CD4-positive, alpha-beta T cell treated with Interleukin-6 for 4 hours (primary cell): Measurements from ENCODE around the gene POU2F2.
"Not testable (repeated sequence)": the region's sequence is repeated elsewhere in the genome, so short reads cannot be mapped to it uniquely, and the experiment has no call there.

ENCODE experiments used
- DNase-seq: peaks from one replicate; pipeline ENCODE4 v3.0.0-alpha.2; 2020; ENCODE audit warnings: mixed read lengths

POU2F2 gene

GRCh38 chr19:42124386-42124901 lies 7.8 kb downstream of the POU2F2 start:
- DNase-seq: no peak

GRCh38 chr19:42123765-42124164 lies 8.5 kb downstream of the POU2F2 start:
- no peak for DNase-seq

- peak; percentile 53 for DNase-seq
Measured at GRCh38 chr19:42122691-42123607, 9.3 kb downstream of the POU2F2 start.

GRCh38 chr19:42121656-42122069 lies 10.6 kb downstream of the POU2F2 start:
- DNase-seq: peak; percentile 93

DNA sequence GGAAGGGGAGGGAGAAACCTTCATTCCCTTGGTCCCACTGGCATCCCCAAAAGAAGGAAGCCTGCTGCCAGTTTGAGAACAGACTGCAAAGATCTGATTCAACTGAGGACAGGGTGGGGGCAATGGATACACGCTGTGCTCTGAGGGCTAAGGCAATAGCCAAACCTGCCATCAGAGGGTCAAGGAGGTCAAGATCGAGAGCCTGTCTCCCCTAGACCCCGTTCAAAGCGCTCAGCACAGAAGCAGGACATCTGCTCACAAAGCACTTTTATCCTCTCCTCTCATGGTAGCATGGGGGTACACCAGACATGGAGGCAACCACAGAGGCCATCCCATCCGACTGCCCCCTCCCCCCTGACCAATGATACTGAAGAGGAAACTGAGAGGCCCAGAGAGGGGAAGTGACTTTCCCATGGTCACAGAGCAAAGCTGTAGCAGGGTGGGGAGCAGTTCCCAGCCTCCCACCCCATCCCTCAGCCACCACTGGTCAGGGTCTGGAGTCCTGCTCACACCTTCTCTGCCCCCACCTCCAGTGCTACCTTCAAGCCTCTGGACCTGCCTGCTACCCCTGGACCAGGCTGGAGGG lies 11.1 kb downstream of the POU2F2 start:
- DNase-seq: no peak

DNA sequence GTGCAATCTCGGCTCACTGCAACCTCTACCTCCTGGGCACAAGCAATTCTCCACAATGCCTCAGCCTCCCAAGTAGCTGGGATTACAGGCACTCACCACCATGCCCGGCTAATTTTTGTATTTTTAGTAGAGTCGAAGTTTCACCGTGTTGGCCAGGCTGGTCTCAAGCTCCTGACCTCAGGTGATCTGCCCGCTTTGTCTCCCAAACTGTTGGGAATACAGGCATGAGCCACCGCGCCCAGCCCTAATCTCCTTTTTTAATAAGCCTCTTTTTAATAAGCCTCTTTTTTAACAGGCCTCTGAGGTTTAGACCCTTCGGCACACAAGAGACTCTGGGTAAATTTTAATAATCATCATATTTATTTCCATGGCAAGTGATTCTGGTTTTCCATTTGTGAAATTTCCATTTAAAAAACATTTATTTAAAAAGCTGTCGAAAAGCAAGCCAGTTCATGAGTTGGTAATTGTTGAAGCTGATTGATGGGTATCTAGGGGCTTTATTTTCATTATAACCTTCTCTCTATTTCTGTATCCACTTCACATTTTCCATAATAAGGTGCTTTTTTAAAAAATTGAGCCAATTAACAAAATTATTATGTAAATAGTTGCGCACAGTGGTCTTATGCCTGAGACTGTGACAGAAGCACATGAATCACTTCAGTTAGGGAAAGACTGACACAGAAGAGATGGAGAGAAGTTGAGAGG lies 11.8 kb downstream of the POU2F2 start:
- no peak for DNase-seq

DNA sequence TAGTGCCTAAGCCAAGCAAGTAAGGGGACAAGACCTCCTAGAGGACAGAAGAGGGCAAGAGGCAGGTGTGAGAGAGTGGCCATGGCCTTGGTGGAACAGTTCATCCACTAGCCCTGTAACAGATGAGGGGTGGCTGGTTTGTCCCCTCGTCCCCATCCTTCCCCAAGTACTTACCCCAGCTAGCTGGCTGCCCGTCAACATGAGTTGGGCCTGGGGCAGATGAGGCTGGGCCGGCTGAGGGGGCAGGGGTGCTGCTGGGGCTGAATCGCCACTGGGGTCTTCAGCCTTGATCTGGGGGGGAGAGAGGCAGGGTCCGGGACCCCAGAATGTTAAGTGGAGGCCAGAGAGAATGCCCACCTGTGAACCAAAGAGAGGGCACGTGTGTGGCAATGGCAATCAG lies 15.2 kb downstream of the POU2F2 start:
- DNase-seq: no peak

GRCh38 chr19:42116308-42117075 lies 15.8 kb downstream of the POU2F2 start:
- no peak for DNase-seq

- no peak for DNase-seq
Measured at GRCh38 chr19:42115705-42116104, 16.5 kb downstream of the POU2F2 start.

DNA sequence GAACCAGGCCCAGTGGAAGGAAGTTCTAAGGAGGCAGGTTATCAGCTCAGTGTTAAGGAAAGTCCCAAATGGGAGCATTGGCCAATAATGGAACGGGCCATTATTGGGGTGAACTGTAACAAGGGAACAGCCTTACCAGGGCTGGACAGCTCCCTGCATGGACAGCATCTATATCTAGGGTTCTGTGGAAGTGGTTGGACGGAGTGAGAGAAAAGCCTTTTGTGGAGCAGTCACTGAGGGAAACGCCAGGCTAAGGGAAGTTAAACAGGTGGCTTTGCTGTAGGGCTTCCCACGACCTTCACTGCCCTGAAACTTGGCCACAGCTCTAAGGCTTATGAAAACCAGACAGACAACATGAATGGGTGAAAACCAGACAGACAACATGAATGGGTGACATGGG lies 17.0 kb downstream of the POU2F2 start:
- DNase-seq: no peak

GRCh38 chr19:42114412-42114811 lies 17.8 kb downstream of the POU2F2 start:
- DNase-seq: no peak

- no peak for DNase-seq
Measured at GRCh38 chr19:42113641-42114348, 18.5 kb downstream of the POU2F2 start.

- no peak for DNase-seq
Measured at GRCh38 chr19:42111811-42112210, 20.4 kb downstream of the POU2F2 start.

- DNase-seq: no peak
Measured at GRCh38 chr19:42111384-42111783, 20.9 kb downstream of the POU2F2 start.

DNA sequence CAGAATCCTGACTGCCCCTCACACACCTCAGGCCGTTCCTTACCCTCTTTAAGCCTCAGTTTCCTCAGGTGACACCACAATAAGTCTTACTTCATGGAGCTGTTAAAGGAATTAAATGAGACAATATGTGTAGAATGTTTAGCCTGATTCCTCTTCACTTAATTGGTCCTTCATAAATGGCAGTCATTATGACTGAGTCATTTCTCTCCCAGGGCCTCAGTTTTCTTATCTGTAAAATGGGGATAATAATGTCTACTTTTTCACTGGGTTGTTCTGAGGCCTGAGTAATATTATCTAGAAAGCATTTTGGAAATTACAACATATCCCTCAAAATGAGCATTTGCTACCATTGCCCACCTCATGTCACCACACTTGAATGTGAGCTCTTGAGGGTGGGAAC lies 21.6 kb downstream of the POU2F2 start:
- no peak for DNase-seq

DNA sequence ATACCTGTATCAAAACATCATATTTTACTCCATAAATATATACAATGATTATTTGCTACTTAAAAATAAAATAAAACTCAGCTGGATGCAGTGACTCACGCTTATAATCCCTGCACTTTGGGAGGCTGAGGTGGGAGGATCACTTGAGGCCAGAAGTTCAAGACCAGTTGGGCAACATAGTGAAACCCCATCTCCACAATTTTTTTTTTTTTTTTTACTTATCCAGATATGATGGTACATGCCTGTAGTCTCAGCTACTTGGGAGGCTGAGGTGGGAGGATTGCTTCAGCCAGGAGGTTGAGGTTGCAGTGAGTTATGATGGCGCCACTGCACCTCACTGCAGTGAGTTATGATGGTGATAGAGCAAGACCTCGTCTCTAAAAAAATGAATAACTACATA lies 22.4 kb downstream of the POU2F2 start:
- no peak for DNase-seq

GRCh38 chr19:42108527-42109389 lies 23.5 kb downstream of the POU2F2 start:
- DNase-seq: peak; percentile 95

- DNase-seq: no peak
Measured at GRCh38 chr19:42105368-42105767, 26.9 kb downstream of the POU2F2 start.

- no peak for DNase-seq
Measured at GRCh38 chr19:42102877-42103276, 29.4 kb downstream of the POU2F2 start.

GRCh38 chr19:42100241-42100640 lies 32.0 kb downstream of the POU2F2 start:
- DNase-seq: not testable (repeated sequence)

GRCh38 chr19:42099336-42099925 lies 32.8 kb downstream of the POU2F2 start:
- no peak for DNase-seq
